Measurements from ENCODE around the gene ZBTB7C.

The ZBTB7C gene

DNA sequence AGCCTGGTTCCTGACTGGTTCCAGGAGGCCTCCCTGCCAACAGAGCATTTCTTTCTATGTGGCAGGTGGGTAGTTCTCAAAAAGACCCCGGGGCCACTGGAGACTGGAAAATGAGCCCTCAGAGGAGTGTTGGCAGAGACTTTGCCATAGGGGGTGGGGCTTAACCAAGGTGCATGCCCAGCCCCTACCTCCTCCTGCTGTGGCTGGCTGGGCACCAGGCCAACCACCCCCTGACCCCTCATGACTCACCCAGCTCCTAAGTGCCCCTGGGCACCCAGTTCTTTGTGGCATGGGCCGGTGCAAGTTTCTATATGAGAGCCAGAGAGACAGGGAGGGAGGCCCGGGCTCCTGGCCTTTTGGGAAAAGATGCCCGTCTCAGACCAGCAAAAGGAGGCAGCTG lies 380.5 kb downstream of the ZBTB7C start:
- no peak for DNase-seq

GRCh38 chr18:48028081-48028480 lies 381.1 kb downstream of the ZBTB7C start:
- no peak for DNase-seq

- no peak for DNase-seq
Observed at GRCh38 chr18:48027401-48027963, 381.7 kb downstream of the ZBTB7C start.

DNA sequence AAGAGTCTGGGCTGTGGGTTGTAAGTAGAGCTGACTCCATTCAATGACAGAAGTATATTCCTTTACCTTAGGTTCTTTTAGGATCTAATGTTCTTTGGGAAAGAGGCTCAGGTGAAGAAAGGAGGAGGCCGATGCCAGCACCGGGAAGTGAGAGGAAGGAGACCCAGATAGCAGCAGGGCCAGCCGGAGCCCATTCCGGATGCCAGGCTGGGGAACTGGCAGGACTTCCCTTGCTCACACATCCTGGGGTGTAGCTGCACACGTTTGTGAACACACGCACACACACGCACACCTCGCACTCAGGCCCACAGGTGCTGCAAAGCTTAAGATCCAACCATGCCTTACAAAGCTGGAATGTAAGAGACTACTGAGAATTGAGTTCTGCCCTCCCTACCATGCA lies 383.0 kb downstream of the ZBTB7C start:
- DNase-seq = no peak

DNA sequence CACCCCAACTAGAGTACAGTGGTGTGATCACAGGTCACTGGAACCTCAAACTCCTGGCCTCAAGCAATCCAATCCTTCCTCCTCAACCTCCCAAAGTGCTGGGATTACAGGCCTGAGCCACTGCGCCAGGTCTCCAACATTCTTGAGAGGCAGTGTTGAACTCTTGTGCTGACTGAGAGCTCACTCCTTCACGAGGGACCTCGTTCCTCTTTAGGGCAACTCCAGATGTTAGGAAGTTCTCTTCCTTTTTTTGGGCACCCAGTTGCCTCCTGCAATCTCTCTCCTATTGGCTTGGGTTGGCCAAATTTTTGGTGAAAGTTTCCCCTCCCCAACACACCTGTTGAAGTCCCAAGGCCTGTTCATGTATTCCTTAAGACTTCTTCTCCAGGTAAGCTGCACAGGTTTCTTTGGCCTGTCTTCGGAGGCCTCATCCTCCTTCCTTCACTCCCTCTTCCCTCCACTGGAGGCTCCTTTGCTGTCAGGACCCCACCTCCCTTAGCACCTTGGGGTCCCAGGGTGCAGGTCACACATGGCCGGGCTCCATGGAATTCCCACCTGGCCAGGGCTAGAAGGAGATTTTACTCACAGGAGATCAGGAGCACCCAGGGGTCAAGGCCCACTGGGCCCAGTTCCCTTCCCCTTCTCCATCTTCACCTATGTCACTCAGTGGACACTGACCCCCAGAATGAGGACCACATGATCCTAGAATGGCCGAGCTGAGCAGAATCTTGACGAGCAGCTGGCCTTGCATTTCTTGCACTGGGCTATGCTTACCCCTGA lies 384.1 kb downstream of the ZBTB7C start:
- no peak for DNase-seq

- no peak for DNase-seq
Observed at GRCh38 chr18:48024009-48024512, 385.1 kb downstream of the ZBTB7C start.

DNA sequence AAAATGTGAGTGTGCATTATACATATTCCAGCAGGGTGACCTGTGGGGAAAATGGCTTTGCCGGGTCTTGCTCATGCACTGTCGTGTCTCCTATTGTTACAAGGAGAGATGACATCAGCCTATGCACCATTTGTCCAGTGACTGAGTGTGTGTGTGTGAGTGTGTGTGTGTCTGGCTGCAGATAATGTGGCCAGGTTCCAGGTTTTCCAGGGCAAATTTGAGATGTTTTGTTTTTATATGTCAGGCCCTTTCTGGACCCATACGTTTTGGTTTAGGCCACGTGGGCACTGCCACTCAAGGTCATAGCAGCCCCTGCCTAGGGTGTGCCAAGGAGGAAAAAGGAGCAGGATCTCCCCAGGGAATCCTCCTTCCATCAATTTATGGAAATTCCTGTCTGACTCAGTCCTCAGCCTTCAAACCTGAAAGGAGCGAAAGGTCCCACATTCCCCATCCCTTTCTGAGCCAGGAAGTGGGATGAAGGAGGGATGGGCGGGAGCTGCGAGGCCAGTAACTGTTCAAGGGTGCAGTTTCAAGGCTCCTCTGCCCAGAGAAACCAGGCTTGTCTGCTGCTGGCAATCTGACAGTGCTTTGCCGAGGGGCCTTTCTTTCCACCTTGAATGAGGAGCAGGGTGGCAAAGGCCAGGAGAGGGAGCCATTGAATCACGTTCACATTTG lies 385.7 kb downstream of the ZBTB7C start:
- peak in 1 of 2 experiments; percentile 10 for DNase-seq

- peak; percentile 0 to 46 for DNase-seq
Observed at GRCh38 chr18:48022531-48023329, 386.5 kb downstream of the ZBTB7C start.

DNA sequence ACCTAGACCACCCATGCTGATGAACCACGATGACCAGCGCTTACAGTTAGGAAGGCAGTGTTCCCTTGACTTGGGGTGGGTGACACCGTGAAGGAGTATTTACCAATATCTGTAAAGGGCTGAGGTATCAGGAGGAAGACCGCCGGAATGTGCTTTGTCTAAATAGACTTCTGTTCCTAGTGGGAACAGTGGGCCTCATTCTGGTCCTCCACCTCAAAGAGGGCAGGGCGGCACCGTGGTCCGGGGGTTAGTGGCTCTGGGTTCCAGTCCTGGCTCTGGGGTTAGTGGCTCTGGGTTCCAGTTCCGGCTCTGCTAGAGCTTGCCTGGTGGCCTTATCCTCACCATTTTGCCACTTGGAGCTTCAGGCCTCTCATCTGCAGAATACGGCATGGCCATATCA lies 387.2 kb downstream of the ZBTB7C start:
- DNase-seq = no peak

- no peak for DNase-seq
Observed at GRCh38 chr18:48021273-48021914, 387.8 kb downstream of the ZBTB7C start.

- DNase-seq = no peak
Observed at GRCh38 chr18:48020337-48021250, 388.6 kb downstream of the ZBTB7C start.

GRCh38 chr18:48019557-48020325 lies 389.4 kb downstream of the ZBTB7C start:
- no peak for DNase-seq

DNA sequence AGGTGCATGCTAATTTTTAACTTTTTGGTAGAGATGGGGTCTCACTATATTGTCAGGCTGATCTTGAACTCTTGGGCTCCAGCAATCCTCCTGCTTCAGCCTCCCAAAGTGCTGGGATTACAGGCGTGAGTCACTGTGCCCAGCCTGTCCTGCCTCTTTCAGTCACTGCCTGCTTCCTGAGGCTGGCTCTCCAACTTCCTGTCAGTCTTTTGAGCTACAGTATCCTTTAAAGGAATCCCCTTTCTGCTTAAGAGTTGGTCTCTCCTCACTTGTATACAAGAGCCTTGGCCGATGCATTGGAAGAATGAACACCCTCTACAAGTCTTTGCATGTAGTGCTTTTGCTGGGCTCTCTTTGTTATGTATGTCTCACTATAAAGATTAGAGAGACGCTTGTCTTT lies 390.3 kb downstream of the ZBTB7C start:
- no peak for DNase-seq

GRCh38 chr18:48017635-48018034 lies 391.5 kb downstream of the ZBTB7C start:
- DNase-seq = no peak

DNA sequence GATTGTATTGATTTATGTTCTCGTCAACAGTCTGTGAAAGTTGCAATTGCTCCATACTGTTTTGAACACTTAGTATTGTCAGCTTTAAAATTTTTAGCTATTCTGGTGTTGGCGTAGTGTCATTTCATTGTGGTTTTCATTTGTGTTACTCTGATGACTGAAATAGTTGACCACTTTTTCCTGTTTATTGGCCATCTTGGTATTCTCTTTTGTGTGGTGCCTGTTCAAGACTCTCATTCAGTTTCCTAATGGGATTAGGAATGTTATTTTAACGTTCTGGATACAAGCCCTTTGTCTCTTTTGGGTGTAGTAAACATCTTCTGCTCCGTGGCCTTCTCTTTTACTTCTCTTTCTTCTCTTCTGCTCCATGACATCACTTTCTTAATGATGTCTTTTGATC lies 396.0 kb downstream of the ZBTB7C start:
- DNase-seq = no peak

DNA sequence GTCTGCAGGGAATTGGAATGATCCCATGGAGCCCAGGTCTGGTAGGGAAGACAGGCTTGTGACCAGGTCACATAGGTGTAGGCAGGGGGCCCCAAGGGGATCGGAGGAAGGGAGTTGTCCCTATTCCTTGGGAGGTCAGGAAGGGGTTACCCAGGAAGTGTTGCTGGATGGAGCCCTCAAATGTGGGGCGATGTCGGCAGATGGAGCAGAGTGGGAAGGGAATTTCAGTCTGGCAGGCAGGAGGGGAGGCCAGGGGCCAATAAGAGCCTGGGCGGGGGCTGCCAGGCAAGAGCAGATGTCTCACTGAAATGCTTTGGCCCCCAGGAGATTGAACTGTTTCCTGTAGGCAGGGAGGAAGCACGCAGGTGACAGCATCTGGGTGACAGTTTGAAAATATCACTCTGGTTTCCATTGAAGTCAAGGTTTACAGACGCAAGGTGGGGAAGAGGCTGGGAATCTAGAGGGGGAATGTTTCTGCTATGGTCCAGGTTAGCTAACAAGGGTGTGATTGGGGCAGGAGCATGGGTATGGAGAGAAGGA lies 397.2 kb downstream of the ZBTB7C start:
- no peak for DNase-seq

DNA sequence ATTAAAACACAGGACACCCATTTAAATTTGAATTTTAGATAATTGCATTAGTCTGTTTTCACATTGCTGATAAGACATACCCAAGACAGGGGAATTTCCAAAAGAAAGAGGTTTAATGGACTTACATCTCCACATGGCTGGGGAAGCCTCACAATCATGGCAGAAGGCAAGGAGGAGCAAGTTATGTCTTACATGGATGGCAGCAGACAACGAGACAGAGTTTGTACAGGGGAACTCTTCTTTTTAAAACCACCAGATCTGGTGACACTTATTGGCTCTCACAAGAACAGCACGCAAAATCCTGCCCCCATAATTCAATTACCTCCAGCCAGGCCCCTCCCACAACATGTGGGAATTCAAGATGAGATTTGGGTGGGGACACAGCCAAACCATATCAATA lies 398.9 kb downstream of the ZBTB7C start:
- DNase-seq = no peak

GRCh38 chr18:48009116-48009745 lies 400.0 kb downstream of the ZBTB7C start:
- DNase-seq = no peak

DNA sequence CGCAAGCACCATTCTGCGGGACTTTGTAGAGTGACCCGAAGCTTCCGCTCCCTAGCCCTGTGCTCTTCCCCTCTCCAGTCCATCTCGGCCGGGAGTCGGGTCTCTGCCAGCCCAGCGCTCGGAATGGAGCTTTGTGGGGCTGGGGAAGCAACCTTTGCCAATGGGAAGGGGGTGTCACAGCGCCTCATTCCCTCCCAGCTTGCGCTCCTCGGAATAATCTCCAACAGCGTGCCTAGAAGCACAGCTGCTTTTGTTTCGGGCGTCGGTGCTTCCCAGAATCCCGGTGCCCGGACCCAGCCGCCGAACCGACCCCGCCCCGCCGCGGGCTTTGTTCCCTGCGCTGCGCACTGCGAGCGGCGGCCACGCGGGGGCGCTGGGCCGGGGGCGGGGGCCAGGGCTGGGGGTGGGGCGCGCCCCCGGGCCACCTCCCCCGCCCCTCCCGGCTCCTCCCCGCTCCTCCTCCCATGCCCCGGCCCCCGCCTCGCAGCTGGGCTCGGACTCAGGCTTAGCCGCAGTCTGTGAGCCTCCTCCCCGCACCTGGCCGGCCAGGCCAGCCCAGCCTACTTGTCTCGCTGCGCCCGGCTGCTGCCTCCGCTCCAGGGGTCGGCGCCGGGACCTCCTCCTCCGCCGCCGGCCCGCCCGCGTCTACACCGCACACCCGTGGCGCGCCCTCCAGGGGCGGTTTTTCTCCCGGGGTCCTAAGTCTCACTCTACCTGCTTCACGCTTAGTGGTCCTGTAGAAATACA lies 401.1 kb downstream of the ZBTB7C start:
- DNase-seq = peak; percentile 5 to 29
